ENCODE data around the gene ALLC. TPM values are rescaled to one million over a fixed set of nuclear protein-coding genes. Genes with fewer than 3 reads are reported as not detected.

Gene ALLC
- polyA plus RNA-seq, 1 of the 3 experiments (the other 2 are of a cell fraction): not detected

DNA sequence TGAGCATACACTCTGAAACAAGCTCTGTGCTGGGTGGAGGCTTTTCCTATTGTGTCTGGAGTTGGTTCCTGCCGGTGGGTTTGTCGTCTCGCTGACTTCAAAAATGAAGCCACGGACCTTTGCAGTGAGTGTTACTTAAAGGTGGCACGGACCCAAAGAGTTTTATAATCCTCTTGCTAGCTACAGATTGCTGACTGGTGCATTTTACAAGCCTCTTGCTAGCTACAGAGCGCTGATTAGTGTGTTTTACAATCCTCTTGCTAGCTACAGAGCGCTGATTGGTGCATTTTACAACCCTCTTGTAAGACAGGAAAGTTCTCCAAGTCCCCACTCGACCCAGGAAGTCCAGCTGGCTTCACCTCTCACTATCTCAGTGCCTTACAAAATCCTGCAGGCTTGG is 60.7 kb downstream of the ALLC start:
- Histone ChIP-seq H3K36me3 (replicated peaks in 1 of 2; ENCODE audit: control insufficient read depth in 1 of 2, insufficient read depth in 2 of 2, low read length in 1 of 2) (no peaks in the 10 kb centered on the region), H3K9ac (no peak overlapping the region), H3K27me3 (ENCODE audit: insufficient read depth) (no peaks in the 10 kb centered on the region), H2AFZ (ENCODE audit: low read depth) (no peak overlapping the region), H3K4me3 (ENCODE audit: low read depth in 2 of 2, low read length in 1 of 2) (no peak overlapping the region), H3K79me2 (ENCODE audit: insufficient read depth) (no peaks in the 10 kb centered on the region), H3K9me2 (no peaks in the 10 kb centered on the region), H3F3A (replicated peaks; ENCODE audit: insufficient read depth) (no peaks in the 10 kb centered on the region), H3K4me2 (no peak overlapping the region), H3K27ac (ENCODE audit: low read depth in 2 of 2, low read length in 1 of 2) (no peak overlapping the region), H3K9me3 (no peaks in the 10 kb centered on the region), H3K4me1 (ENCODE audit: control insufficient read depth in 1 of 2, insufficient read depth in 2 of 2, low read depth in 1 of 2, low read length in 1 of 2) (no peaks in the 10 kb centered on the region), H4K20me1 (ENCODE audit: insufficient read depth) (no peaks in the 10 kb centered on the region)
- TF ChIP-seq, protein P1, sequence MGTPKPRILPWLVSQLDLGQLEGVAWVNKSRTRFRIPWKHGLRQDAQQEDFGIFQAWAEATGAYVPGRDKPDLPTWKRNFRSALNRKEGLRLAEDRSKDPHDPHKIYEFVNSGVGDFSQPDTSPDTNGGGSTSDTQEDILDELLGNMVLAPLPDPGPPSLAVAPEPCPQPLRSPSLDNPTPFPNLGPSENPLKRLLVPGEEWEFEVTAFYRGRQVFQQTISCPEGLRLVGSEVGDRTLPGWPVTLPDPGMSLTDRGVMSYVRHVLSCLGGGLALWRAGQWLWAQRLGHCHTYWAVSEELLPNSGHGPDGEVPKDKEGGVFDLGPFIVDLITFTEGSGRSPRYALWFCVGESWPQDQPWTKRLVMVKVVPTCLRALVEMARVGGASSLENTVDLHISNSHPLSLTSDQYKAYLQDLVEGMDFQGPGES (IDR thresholded peaks at IDR 0.05; ENCODE audit: low read depth, low read length): no peak
- TF ChIP-seq RCOR1 (IDR thresholded peaks at IDR 0.05; ENCODE audit: low read length) (no peak), RXRA (IDR thresholded peaks at IDR 0.05; ENCODE audit: borderline replicate concordance, low read depth) (no peak), CHD2 (IDR thresholded peaks at IDR 0.05; ENCODE audit: low read length, partially characterized antibody) (no peak), RFX5 (IDR thresholded peaks at IDR 0.05; ENCODE audit: low read length) (no peak), MXI1 (IDR thresholded peaks at IDR 0.05; ENCODE audit: low read depth, low read length) (no peak), YY1 (IDR thresholded peaks at IDR 0.05; ENCODE audit: low read depth) (no peak), NRF1 (IDR thresholded peaks at IDR 0.05; ENCODE audit: low read depth, low read length) (no peak), TCF12 (IDR thresholded peaks at IDR 0.05) (no peak), GABPA (IDR thresholded peaks at IDR 0.05; ENCODE audit: low read depth) (no peak), FOSL2 (IDR thresholded peaks at IDR 0.05; ENCODE audit: borderline replicate concordance, low read depth) (no peak), JUND (IDR thresholded peaks at IDR 0.05) (no peak), EZH2phosphoT487 (IDR thresholded peaks at IDR 0.05; ENCODE audit: borderline replicate concordance, low read depth) (no peak), SMC3 (IDR thresholded peaks at IDR 0.05; ENCODE audit: low read depth, low read length) (no peak), RAD21 (IDR thresholded peaks at IDR 0.05; ENCODE audit: low read length) (no peak)
- TF ChIP-seq, protein P2, sequence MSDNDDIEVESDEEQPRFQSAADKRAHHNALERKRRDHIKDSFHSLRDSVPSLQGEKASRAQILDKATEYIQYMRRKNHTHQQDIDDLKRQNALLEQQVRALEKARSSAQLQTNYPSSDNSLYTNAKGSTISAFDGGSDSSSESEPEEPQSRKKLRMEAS (IDR thresholded peaks at IDR 0.05; ENCODE audit: low read depth): no peak
- TF ChIP-seq, protein P3, sequence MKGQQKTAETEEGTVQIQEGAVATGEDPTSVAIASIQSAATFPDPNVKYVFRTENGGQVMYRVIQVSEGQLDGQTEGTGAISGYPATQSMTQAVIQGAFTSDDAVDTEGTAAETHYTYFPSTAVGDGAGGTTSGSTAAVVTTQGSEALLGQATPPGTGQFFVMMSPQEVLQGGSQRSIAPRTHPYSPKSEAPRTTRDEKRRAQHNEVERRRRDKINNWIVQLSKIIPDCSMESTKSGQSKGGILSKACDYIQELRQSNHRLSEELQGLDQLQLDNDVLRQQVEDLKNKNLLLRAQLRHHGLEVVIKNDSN (IDR thresholded peaks at IDR 0.05; ENCODE audit: borderline replicate concordance, low read depth): no peak
- TF ChIP-seq, protein P4, sequence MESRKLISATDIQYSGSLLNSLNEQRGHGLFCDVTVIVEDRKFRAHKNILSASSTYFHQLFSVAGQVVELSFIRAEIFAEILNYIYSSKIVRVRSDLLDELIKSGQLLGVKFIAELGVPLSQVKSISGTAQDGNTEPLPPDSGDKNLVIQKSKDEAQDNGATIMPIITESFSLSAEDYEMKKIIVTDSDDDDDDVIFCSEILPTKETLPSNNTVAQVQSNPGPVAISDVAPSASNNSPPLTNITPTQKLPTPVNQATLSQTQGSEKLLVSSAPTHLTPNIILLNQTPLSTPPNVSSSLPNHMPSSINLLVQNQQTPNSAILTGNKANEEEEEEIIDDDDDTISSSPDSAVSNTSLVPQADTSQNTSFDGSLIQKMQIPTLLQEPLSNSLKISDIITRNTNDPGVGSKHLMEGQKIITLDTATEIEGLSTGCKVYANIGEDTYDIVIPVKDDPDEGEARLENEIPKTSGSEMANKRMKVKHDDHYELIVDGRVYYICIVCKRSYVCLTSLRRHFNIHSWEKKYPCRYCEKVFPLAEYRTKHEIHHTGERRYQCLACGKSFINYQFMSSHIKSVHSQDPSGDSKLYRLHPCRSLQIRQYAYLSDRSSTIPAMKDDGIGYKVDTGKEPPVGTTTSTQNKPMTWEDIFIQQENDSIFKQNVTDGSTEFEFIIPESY (IDR thresholded peaks at IDR 0.05; ENCODE audit: borderline replicate concordance, low read depth): no peak
- no peak for DNase-seq
- ChIA-PET POLR2A (interaction anchor here (0.6 kb wide), 1 partner anchor 1035 kb away, joined by 3 read pairs; no protein-coding TSS in a partner anchor), CTCF (interaction anchor here (1.4 to 1.7 kb wide), 2 partner anchors 10 to 62 kb away, joined by 6 to 15 read pairs; no protein-coding TSS in a partner anchor)
- WGBS (ENCODE audit: low lambda C conversion rate): 36% methylated on average over 8 of the region's 8 CpGs
